Vagina (tissue), 2 donors: ENCODE measurements around the gene HGD. TPM values are rescaled to one million over a fixed set of nuclear protein-coding genes. Genes with fewer than 3 reads are reported as not detected.

Experiments
- DNase-seq, 2 donors: peaks; one replicate each; pipeline ENCODE4 v3.0.0-alpha.2; 2017; ENCODE audit errors: extremely low spot score in 2 of 2
- H3K27ac ChIP-seq: fragments of 200-600 bp; sonication (generic); one replicate; pipeline ENCODE4 v1.5.1; 2019
- H3K27me3 ChIP-seq: fragments of 200-600 bp; sonication (generic); one replicate; pipeline ENCODE4 v1.5.1; 2019
- H3K36me3 ChIP-seq, 2 donors: fragments of 200-600 bp; sonication (generic); one replicate each; pipeline ENCODE4 v1.5.1; 2017 to 2019
- H3K4me1 ChIP-seq: fragments of 200-600 bp; sonication (generic); one replicate; pipeline ENCODE4 v1.5.1; 2019
- H3K4me3 ChIP-seq, 2 donors: fragments of 200-600 bp; sonication (generic); 1 replicate in 1 of 2; 2 replicates in 1 of 2; pipeline ENCODE4 v1.5.1; 2016 to 2019
- H3K9me3 ChIP-seq: fragments of 200-600 bp; sonication (generic); one replicate; pipeline ENCODE4 v1.5.1; 2019
- POLR2A ChIP-seq, 2 donors: fragments of 450-650 bp; IDR thresholded peaks; one replicate each; pipeline ENCODE4 v1.6.1; 2017; ENCODE audit warnings: antibody characterized with exemption in 2 of 2, mild to moderate bottlenecking in 2 of 2, moderate library complexity in 2 of 2
- POLR2AphosphoS5 ChIP-seq, 2 donors: sonication (generic); formaldehyde crosslinking; IDR thresholded peaks; one replicate each; pipeline ENCODE4 v1.9.0; 2017; ENCODE audit warnings: antibody characterized with exemption in 2 of 2, mild to moderate bottlenecking in 2 of 2, low read depth in 1 of 2; ENCODE audit not compliant: insufficient read depth in 1 of 2
- intact Hi-C: fragments of 100-400 bp; cut with DNase I; formaldehyde crosslinking; loops from one replicate; pipeline ENCODE4 v1.15.1; 2023
- small RNA-seq: library from RNA; depleted of rRNA; stranded (forward); fragments of <200 nt; gene quantifications from one replicate; pipeline ENCODE3, GENCODE V24; 2016
- total RNA-seq: library from RNA; depleted of rRNA; stranded (reverse); fragments of >200 nt; gene quantifications from one replicate; pipeline ENCODE4 v1.2.3, GENCODE V29; 2016
- TF ChIP-seq, protein P1 (sequence below), 3 experiments: fragments of 450-650 bp in 2 of 3; fragments of 200-600 bp in 1 of 3; sonication (generic) in 1 of 3; IDR thresholded peaks; one replicate each; pipeline ENCODE4 v1.5.1; 2017 to 2019; ENCODE audit warnings: antibody characterized with exemption in 3 of 3, mild to moderate bottlenecking in 2 of 3, moderate library complexity in 2 of 3

HGD gene
- total RNA-seq, 1 donor from 2014 or later, result not detected

GRCh38 chr3:120596116-120596852, 85.8 kb downstream of the HGD start, which contains the start of gene NDUFB4:
Gene NDUFB4 (plus strand): TSS chr3:120596336. CDS start chr3:120596360, 24 bp downstream.
- Histone ChIP-seq H3K36me3 (peaks cover 0 to 14% of the 10 kb centered on the region in 2 donors), H3K27me3 (no peaks in the 10 kb centered on the region), H3K4me3 (peak within 1 kb of the TSS; percentile 79 to 83), H3K27ac (peak within 1 kb of the TSS; percentile 97), H3K4me1 (peaks cover 38% of the 10 kb centered on the region), H3K9me3 (no peaks in the 10 kb centered on the region)
- intact Hi-C loops, result loop anchor here (10.0 kb wide), 1 partner anchor 149 kb away; the partner anchor contains the start of genes GTF2E1 and RABL3
- DNase-seq, result peak; percentile 97 to 98
- TF ChIP-seq POLR2AphosphoS5 (IDR thresholded peaks at IDR 0.05; ENCODE audit: insufficient read depth in 1 of 2, low read depth in 1 of 2) (peak; percentile 95 to 97), POLR2A (IDR thresholded peaks at IDR 0.05) (peak in 1 of 2 donors; percentile 64)
- TF ChIP-seq, protein P1, sequence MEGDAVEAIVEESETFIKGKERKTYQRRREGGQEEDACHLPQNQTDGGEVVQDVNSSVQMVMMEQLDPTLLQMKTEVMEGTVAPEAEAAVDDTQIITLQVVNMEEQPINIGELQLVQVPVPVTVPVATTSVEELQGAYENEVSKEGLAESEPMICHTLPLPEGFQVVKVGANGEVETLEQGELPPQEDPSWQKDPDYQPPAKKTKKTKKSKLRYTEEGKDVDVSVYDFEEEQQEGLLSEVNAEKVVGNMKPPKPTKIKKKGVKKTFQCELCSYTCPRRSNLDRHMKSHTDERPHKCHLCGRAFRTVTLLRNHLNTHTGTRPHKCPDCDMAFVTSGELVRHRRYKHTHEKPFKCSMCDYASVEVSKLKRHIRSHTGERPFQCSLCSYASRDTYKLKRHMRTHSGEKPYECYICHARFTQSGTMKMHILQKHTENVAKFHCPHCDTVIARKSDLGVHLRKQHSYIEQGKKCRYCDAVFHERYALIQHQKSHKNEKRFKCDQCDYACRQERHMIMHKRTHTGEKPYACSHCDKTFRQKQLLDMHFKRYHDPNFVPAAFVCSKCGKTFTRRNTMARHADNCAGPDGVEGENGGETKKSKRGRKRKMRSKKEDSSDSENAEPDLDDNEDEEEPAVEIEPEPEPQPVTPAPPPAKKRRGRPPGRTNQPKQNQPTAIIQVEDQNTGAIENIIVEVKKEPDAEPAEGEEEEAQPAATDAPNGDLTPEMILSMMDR (IDR thresholded peaks at IDR 0.05), result no peak

GRCh38 chr3:120595788-120596115, 86.3 kb downstream of the HGD start:
- Histone ChIP-seq H3K36me3 (peaks cover 0 to 11% of the 10 kb centered on the region in 2 donors), H3K4me1 (peaks cover 38% of the 10 kb centered on the region), H3K4me3 (peak overlapping the region; percentile 79 to 83), H3K9me3 (no peaks in the 10 kb centered on the region), H3K27me3 (no peaks in the 10 kb centered on the region), H3K27ac (peak overlapping the region; percentile 97)
- no peak for DNase-seq
- intact Hi-C loops, result loop anchor here (10.0 kb wide), 1 partner anchor 149 kb away; the partner anchor contains the start of genes GTF2E1 and RABL3
- TF ChIP-seq POLR2AphosphoS5 (IDR thresholded peaks at IDR 0.05; ENCODE audit: insufficient read depth in 1 of 2, low read depth in 1 of 2) (no peak), POLR2A (IDR thresholded peaks at IDR 0.05) (no peak)
- TF ChIP-seq, protein P1 (IDR thresholded peaks at IDR 0.05), result no peak

GRCh38 chr3:120587332-120587975, 94.6 kb downstream of the HGD start:
- DNase-seq, result no peak
- intact Hi-C loops, result no loop called here
- Histone ChIP-seq H3K27ac (no peak overlapping the region), H3K4me3 (no peak overlapping the region), H3K36me3 (no peaks in the 10 kb centered on the region), H3K4me1 (no peaks in the 10 kb centered on the region), H3K27me3 (no peaks in the 10 kb centered on the region), H3K9me3 (no peaks in the 10 kb centered on the region)
- TF ChIP-seq, protein P1 (IDR thresholded peaks at IDR 0.05), result no peak
- TF ChIP-seq POLR2AphosphoS5 (IDR thresholded peaks at IDR 0.05; ENCODE audit: insufficient read depth in 1 of 2, low read depth in 1 of 2) (no peak), POLR2A (IDR thresholded peaks at IDR 0.05) (no peak)

Small RNA genes within 50 kb of the gene (small RNA-seq; reads per million reads assigned to genes)
- gene MTCO1P29, result not detected
- gene MTCO2P29, result not detected

Other genes starting within 250 kb of the HGD start
- 387 TPM for gene FSTL1, start 231.2 kb downstream of the HGD start, total RNA-seq
- gene NDUFB4, start 85.9 kb downstream of the HGD start, total RNA-seq, result 82.5 TPM
- gene RABL3, start 60.3 kb upstream of the HGD start, total RNA-seq, result 12.8 TPM
- 9.1 TPM for gene GTF2E1, start 60.5 kb upstream of the HGD start, total RNA-seq
- 0.98 TPM for gene STXBP5L, start 226.0 kb upstream of the HGD start, total RNA-seq